ENCODE measurements around the gene NADK.

Gene NADK

GRCh38 chr1:1802871-1803270 lies 24.6 kb upstream of the NADK start:
- no peaks in the 10 kb centered on the region for H3K4me1 ChIP-seq (ENCODE audit: insufficient read depth, low read length)
- H3K27me3 ChIP-seq (ENCODE audit: control insufficient read depth in 1 of 2, insufficient read depth in 2 of 2, low read length in 2 of 2), result no peaks in the 10 kb centered on the region
- peaks cover 52% of the 10 kb centered on the region for H3K36me3 ChIP-seq (ENCODE audit: insufficient read depth, low read length)
- no peak overlapping the region for H3K9ac ChIP-seq (ENCODE audit: low read length)
- no peak overlapping the region for H3K27ac ChIP-seq (ENCODE audit: low read depth, low read length)
- H3K9me3 ChIP-seq (ENCODE audit: low read length), result no peaks in the 10 kb centered on the region
- no peak overlapping the region for H3K4me3 ChIP-seq (ENCODE audit: low read depth in 1 of 2, low read length in 2 of 2)

GRCh38 chr1:1799716-1800115 lies 21.4 kb upstream of the NADK start:
- Histone ChIP-seq H3K4me3 (ENCODE audit: low read depth in 1 of 2, low read length in 2 of 2) (no peak overlapping the region), H3K27ac (ENCODE audit: low read depth, low read length) (no peak overlapping the region), H3K9ac (ENCODE audit: low read length) (no peak overlapping the region), H3K36me3 (ENCODE audit: insufficient read depth, low read length) (peaks cover 66% of the 10 kb centered on the region), H3K27me3 (ENCODE audit: control insufficient read depth in 1 of 2, insufficient read depth in 2 of 2, low read length in 2 of 2) (no peaks in the 10 kb centered on the region), H3K4me1 (ENCODE audit: insufficient read depth, low read length) (no peaks in the 10 kb centered on the region), H3K9me3 (ENCODE audit: low read length) (no peaks in the 10 kb centered on the region)

- Histone ChIP-seq H3K27me3 (ENCODE audit: control insufficient read depth in 1 of 2, insufficient read depth in 2 of 2, low read length in 2 of 2) (no peaks in the 10 kb centered on the region), H3K9me3 (ENCODE audit: low read length) (no peaks in the 10 kb centered on the region), H3K4me3 (ENCODE audit: low read depth in 1 of 2, low read length in 2 of 2) (no peak overlapping the region), H3K4me1 (ENCODE audit: insufficient read depth, low read length) (no peaks in the 10 kb centered on the region), H3K27ac (ENCODE audit: low read depth, low read length) (no peak overlapping the region), H3K36me3 (ENCODE audit: insufficient read depth, low read length) (peaks cover 62% of the 10 kb centered on the region), H3K9ac (ENCODE audit: low read length) (no peak overlapping the region)
Observed at GRCh38 chr1:1797731-1798341, 19.6 kb upstream of the NADK start.

GRCh38 chr1:1796466-1796865 lies 18.2 kb upstream of the NADK start:
- Histone ChIP-seq H3K36me3 (ENCODE audit: insufficient read depth, low read length) (peaks cover 61% of the 10 kb centered on the region), H3K4me3 (ENCODE audit: low read depth in 1 of 2, low read length in 2 of 2) (no peak overlapping the region), H3K9me3 (ENCODE audit: low read length) (no peaks in the 10 kb centered on the region), H3K9ac (ENCODE audit: low read length) (no peak overlapping the region), H3K27me3 (ENCODE audit: control insufficient read depth in 1 of 2, insufficient read depth in 2 of 2, low read length in 2 of 2) (no peaks in the 10 kb centered on the region), H3K27ac (ENCODE audit: low read depth, low read length) (no peak overlapping the region), H3K4me1 (ENCODE audit: insufficient read depth, low read length) (no peaks in the 10 kb centered on the region)

GRCh38 chr1:1794999-1795398 lies 16.7 kb upstream of the NADK start:
- Histone ChIP-seq H3K4me1 (ENCODE audit: insufficient read depth, low read length) (no peaks in the 10 kb centered on the region), H3K36me3 (ENCODE audit: insufficient read depth, low read length) (peaks cover 63% of the 10 kb centered on the region)

GRCh38 chr1:1793481-1794244 lies 15.4 kb upstream of the NADK start:
- peaks cover 71% of the 10 kb centered on the region for H3K36me3 ChIP-seq (ENCODE audit: insufficient read depth, low read length)
- no peak overlapping the region for H3K9ac ChIP-seq (ENCODE audit: low read length)
- H3K27ac ChIP-seq (ENCODE audit: low read depth, low read length), result no peak overlapping the region

More at GRCh38 chr1:1794999-1795398, 16.7 kb upstream of the NADK start:
- Histone ChIP-seq H3K9ac (ENCODE audit: low read length) (no peak overlapping the region), H3K27ac (ENCODE audit: low read depth, low read length) (no peak overlapping the region), H3K27me3 (ENCODE audit: control insufficient read depth in 1 of 2, insufficient read depth in 2 of 2, low read length in 2 of 2) (no peaks in the 10 kb centered on the region), H3K9me3 (ENCODE audit: low read length) (no peaks in the 10 kb centered on the region), H3K4me3 (ENCODE audit: low read depth in 1 of 2, low read length in 2 of 2) (no peak overlapping the region)

GRCh38 chr1:1788646-1789431 lies 10.6 kb upstream of the NADK start:
- peaks cover 80% of the 10 kb centered on the region for H3K36me3 ChIP-seq (ENCODE audit: insufficient read depth, low read length)
- H3K27ac ChIP-seq (ENCODE audit: low read depth, low read length), result no peak overlapping the region
- no peaks in the 10 kb centered on the region for H3K9me3 ChIP-seq (ENCODE audit: low read length)
- no peaks in the 10 kb centered on the region for H3K4me1 ChIP-seq (ENCODE audit: insufficient read depth, low read length)
- H3K27me3 ChIP-seq (ENCODE audit: control insufficient read depth in 1 of 2, insufficient read depth in 2 of 2, low read length in 2 of 2), result no peaks in the 10 kb centered on the region
- no peak overlapping the region for H3K4me3 ChIP-seq (ENCODE audit: low read depth in 1 of 2, low read length in 2 of 2)
- H3K9ac ChIP-seq (ENCODE audit: low read length), result no peak overlapping the region

More at GRCh38 chr1:1793481-1794244, 15.4 kb upstream of the NADK start:
- Histone ChIP-seq H3K4me3 (ENCODE audit: low read depth in 1 of 2, low read length in 2 of 2) (no peak overlapping the region), H3K4me1 (ENCODE audit: insufficient read depth, low read length) (no peaks in the 10 kb centered on the region), H3K9me3 (ENCODE audit: low read length) (no peaks in the 10 kb centered on the region), H3K27me3 (ENCODE audit: control insufficient read depth in 1 of 2, insufficient read depth in 2 of 2, low read length in 2 of 2) (no peaks in the 10 kb centered on the region)

- H3K9me3 ChIP-seq (ENCODE audit: low read length), result no peaks in the 10 kb centered on the region
- H3K27me3 ChIP-seq (ENCODE audit: control insufficient read depth in 1 of 2, insufficient read depth in 2 of 2, low read length in 2 of 2), result no peaks in the 10 kb centered on the region
- no peaks in the 10 kb centered on the region for H3K4me1 ChIP-seq (ENCODE audit: insufficient read depth, low read length)
- H3K9ac ChIP-seq (ENCODE audit: low read length), result no peak overlapping the region
- H3K27ac ChIP-seq (ENCODE audit: low read depth, low read length), result no peak overlapping the region
- no peak overlapping the region for H3K4me3 ChIP-seq (ENCODE audit: low read depth in 1 of 2, low read length in 2 of 2)
- peaks cover 73% of the 10 kb centered on the region for H3K36me3 ChIP-seq (ENCODE audit: insufficient read depth, low read length)
Observed at GRCh38 chr1:1788136-1788535, 9.9 kb upstream of the NADK start.

GRCh38 chr1:1786836-1787605 lies 8.8 kb upstream of the NADK start:
- Histone ChIP-seq H3K27me3 (ENCODE audit: control insufficient read depth in 1 of 2, insufficient read depth in 2 of 2, low read length in 2 of 2) (no peaks in the 10 kb centered on the region), H3K4me1 (ENCODE audit: insufficient read depth, low read length) (peaks cover 8% of the 10 kb centered on the region), H3K36me3 (ENCODE audit: insufficient read depth, low read length) (peaks cover 65% of the 10 kb centered on the region), H3K4me3 (ENCODE audit: low read depth in 1 of 2, low read length in 2 of 2) (no peak overlapping the region), H3K9ac (ENCODE audit: low read length) (no peak overlapping the region), H3K27ac (ENCODE audit: low read depth, low read length) (no peak overlapping the region), H3K9me3 (ENCODE audit: low read length) (no peaks in the 10 kb centered on the region)

- Histone ChIP-seq H3K36me3 (ENCODE audit: insufficient read depth, low read length) (peaks cover 58% of the 10 kb centered on the region), H3K9me3 (ENCODE audit: low read length) (no peaks in the 10 kb centered on the region), H3K27me3 (ENCODE audit: control insufficient read depth in 1 of 2, insufficient read depth in 2 of 2, low read length in 2 of 2) (no peaks in the 10 kb centered on the region), H3K4me3 (ENCODE audit: low read depth in 1 of 2, low read length in 2 of 2) (no peak overlapping the region), H3K4me1 (ENCODE audit: insufficient read depth, low read length) (peaks cover 22% of the 10 kb centered on the region), H3K9ac (ENCODE audit: low read length) (no peak overlapping the region), H3K27ac (ENCODE audit: low read depth, low read length) (no peak overlapping the region)
Observed at GRCh38 chr1:1785666-1786065, 7.4 kb upstream of the NADK start.

- peaks cover 51% of the 10 kb centered on the region for H3K36me3 ChIP-seq (ENCODE audit: insufficient read depth, low read length)
- H3K27ac ChIP-seq (ENCODE audit: low read depth, low read length), result no peak overlapping the region
- no peak overlapping the region for H3K9ac ChIP-seq (ENCODE audit: low read length)
- no peak overlapping the region for H3K4me3 ChIP-seq (ENCODE audit: low read depth in 1 of 2, low read length in 2 of 2)
- H3K27me3 ChIP-seq (ENCODE audit: control insufficient read depth in 1 of 2, insufficient read depth in 2 of 2, low read length in 2 of 2), result no peaks in the 10 kb centered on the region
- no peaks in the 10 kb centered on the region for H3K9me3 ChIP-seq (ENCODE audit: low read length)
- H3K4me1 ChIP-seq (ENCODE audit: insufficient read depth, low read length), result peaks cover 23% of the 10 kb centered on the region
Observed at GRCh38 chr1:1784933-1785332, 6.7 kb upstream of the NADK start.
